Activated CD4-positive, alpha-beta T cell treated with anti-CD3 and anti-CD28 coated beads, Interleukin-2, amount 10 ng/mL, durations not matched to agents 7 days and 5 days (primary cell): ENCODE measurements around the gene PADI1. TPM values are rescaled to one million over a fixed set of nuclear protein-coding genes. Genes with fewer than 3 reads are reported as not detected.
A peak's percentile ranks its signal among the peaks of the same experiment; 100 is the strongest.

Experiments used
- CTCF ChIA-PET: fragments of 350-600 bp; sonication (Branson Sonifier 250); formaldehyde crosslinking; loops from one replicate; lab custom pipeline; 2021; ENCODE audit warnings: antibody characterized with exemption; lab: Charles Lee
- POLR2A ChIA-PET: fragments of 350-600 bp; sonication (Branson Sonifier 250); formaldehyde crosslinking; loops from one replicate; lab custom pipeline; 2021; ENCODE audit warnings: antibody characterized with exemption; lab: Charles Lee
- DNase-seq: peaks from one replicate; pipeline ENCODE4 v3.0.0-alpha.2; 2020
- H3K27ac Mint-ChIP-seq: one replicate; pipeline ENCODE4 v1.8.0; 2021; ENCODE audit warnings: mild to moderate bottlenecking, moderate library complexity, mixed read lengths
- H3K27me3 Mint-ChIP-seq: one replicate; pipeline ENCODE4 v1.8.0; 2021; ENCODE audit warnings: mixed read lengths
- H3K36me3 Mint-ChIP-seq: one replicate; pipeline ENCODE4 v1.8.0; 2021; ENCODE audit warnings: low read depth, mixed read lengths
- H3K4me1 Mint-ChIP-seq: one replicate; pipeline ENCODE4 v1.8.0; 2021; ENCODE audit warnings: mixed read lengths
- H3K4me3 Mint-ChIP-seq: one replicate; pipeline ENCODE4 v1.8.0; 2021; ENCODE audit warnings: mild to moderate bottlenecking, moderate library complexity, mixed read lengths
- H3K9me3 Mint-ChIP-seq: one replicate; pipeline ENCODE4 v1.8.0; 2021; ENCODE audit warnings: mixed read lengths
- total RNA-seq, 2 experiments: library from RNA; stranded (reverse); gene quantifications; one replicate each; pipeline ENCODE4 v1.2.3, GENCODE V29; 2021

PADI1 gene
- total RNA-seq, 2 experiments from 2014 or later: not detected

DNA sequence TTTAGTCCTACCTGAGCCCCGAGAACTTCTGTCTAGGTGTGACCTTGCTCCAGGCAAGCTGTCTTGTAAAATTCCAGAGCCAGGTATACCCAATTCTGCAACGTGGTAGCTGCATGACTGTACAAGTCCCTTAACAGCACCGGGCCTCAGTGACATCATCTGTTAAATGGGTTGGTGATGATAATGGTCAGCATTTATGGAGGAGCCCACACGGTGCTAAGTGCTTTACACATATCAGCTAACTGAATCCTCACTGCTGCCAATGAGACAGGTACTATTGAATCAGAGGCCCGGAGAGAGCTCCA is 37.2 kb upstream of the PADI1 start:
- ChIA-PET CTCF (no interaction called here), POLR2A (no interaction called here)
- Mint-ChIP-seq H3K4me3 (no peak overlapping the region), H3K9me3 (no peaks in the 10 kb centered on the region), H3K27me3 (peaks cover 7% of the 10 kb centered on the region), H3K27ac (no peak overlapping the region), H3K4me1 (no peaks in the 10 kb centered on the region), H3K36me3 (no peaks in the 10 kb centered on the region)
- no peak for DNase-seq

DNA sequence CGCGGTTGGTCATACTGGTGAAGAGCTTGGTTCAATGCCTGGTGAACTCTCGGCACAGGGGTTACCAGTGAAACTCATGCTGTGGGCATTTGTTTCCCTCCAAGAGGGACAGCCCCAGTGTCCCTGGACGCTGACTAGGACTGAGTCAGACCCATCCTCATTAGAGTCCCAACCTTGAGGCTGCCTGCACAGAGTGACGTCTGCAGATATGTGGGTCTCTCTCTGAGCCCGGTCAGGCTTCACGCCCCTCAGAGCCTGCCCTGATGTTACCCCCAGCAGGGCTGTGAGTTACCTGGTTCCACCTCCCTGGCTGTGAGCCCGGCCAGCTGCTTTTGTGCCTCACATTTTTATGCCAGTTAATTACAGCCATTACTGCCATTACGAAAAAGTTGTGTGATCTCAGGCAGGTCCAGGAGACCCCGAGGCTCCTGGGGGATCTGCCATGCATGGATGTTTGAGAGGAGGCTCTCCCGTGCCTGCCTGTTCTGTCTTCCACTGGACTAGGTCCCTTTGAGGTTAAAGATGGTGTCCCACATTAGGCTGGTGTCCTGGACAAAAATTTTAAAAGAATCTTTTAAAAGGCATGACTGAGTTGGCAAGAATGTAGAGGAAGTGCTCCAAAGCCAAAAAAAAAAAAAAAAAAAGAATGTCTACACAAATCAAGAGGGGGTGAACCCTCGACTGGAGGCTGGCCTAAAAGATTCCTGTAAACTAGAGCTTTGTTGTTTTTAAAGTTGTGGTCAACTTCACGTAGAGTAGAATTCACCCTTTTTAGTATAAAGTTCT is 36.6 kb upstream of the PADI1 start:
- POLR2A ChIA-PET: no interaction called here
- Mint-ChIP-seq H3K9me3 (no peaks in the 10 kb centered on the region), H3K4me3 (no peak overlapping the region), H3K27ac (no peak overlapping the region), H3K27me3 (peaks cover 9% of the 10 kb centered on the region), H3K4me1 (no peaks in the 10 kb centered on the region), H3K36me3 (no peaks in the 10 kb centered on the region)
- DNase-seq: no peak
- CTCF ChIA-PET: interaction anchor here (0.6 to 1.9 kb wide), 2 partner anchors 56 to 1131 kb away, joined by 3 to 5 read pairs; no protein-coding TSS in a partner anchor

DNA sequence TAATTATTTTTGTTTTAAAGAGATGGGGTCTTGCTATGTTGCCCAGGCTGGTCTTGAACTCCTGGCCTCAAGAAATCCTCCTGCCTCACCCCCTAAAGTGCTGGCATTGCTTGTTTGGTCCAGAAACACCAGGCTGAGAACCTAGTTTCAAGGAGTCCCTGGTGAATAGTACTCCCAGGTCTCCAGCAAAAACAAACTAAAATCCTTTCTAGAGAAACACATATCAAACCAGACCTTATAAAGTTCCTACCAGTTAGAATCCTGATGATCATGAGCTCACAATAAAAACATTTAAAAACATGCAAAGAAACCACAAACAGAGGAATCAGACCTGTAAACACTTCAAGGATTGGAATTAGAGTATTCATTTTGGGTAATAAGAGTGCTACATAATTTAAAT is 34.4 kb upstream of the PADI1 start:
- ChIA-PET CTCF (interaction anchor here (1.3 to 1.9 kb wide), 2 partner anchors 35 to 58 kb away, joined by 4 to 5 read pairs; partner anchors contain the start of gene PADI1), POLR2A (no interaction called here)
- Mint-ChIP-seq H3K4me3 (no peak overlapping the region), H3K36me3 (no peaks in the 10 kb centered on the region), H3K27ac (no peak overlapping the region), H3K9me3 (peaks cover 9% of the 10 kb centered on the region), H3K27me3 (peaks cover 18% of the 10 kb centered on the region), H3K4me1 (no peaks in the 10 kb centered on the region)
- no peak for DNase-seq

DNA sequence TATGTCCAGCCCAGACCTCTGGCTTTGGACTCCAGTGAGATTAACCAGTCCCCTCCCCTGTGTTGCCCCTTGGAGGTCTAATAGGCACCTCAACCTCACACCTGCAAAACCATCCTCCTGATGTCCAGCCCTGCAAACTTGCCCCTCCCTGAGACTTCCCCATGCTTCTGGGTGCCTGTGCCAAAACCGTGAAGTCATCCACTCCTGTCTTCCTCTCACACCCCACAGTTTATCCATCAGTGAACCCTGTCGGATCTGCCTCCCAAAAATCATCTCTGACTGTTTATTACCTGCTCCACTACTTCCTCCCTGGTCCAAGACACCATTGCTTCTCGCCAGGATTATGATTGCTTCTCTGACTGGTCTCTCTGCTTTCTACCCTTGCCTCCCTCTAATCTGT is 31.7 kb upstream of the PADI1 start:
- no peaks in the 10 kb centered on the region for H3K4me1 Mint-ChIP-seq
- H3K36me3 Mint-ChIP-seq: no peaks in the 10 kb centered on the region
- no peak for DNase-seq
- peaks cover 27% of the 10 kb centered on the region for H3K27me3 Mint-ChIP-seq
- peaks cover 9% of the 10 kb centered on the region for H3K9me3 Mint-ChIP-seq
- CTCF ChIA-PET: no interaction called here
- POLR2A ChIA-PET: no interaction called here
- no peak overlapping the region for H3K4me3 Mint-ChIP-seq
- no peak overlapping the region for H3K27ac Mint-ChIP-seq

DNA sequence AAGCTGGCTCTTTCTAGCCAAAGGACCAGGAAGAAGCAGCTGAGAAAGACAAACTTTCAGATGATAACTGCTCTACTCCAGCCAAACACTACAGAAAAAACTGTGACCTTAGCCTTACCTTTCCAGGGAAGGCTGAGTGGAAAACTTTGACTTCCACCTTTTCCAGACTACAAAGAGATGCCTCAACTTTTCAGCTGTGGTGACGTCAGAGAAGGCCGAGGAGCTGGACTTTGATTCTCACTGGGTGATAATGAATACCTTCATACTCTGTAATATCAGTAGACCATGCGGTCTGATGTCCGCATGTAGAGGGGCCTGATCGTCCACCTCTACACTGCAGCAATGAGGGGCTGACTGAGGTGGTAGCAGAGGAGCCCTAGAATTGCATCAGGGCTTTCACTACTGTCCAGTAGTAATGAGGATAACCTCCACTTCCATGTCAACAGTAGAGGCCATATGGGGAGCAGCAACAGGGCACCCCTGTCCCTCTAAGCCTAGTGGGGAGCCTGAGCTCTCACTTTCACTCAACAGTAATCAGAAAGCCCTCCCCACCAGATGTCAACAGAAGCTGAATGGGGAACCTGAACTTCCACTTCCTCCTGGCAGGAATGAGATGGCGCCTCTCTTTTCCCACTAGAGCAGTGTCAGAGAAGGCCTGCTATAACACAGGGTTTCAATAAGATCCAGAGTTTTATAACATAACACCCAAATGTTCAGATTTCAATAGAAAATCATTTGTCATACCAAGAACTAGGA is 28.4 kb upstream of the PADI1 start:
- Mint-ChIP-seq H3K4me1 (peaks cover 14% of the 10 kb centered on the region), H3K27me3 (peaks cover 49% of the 10 kb centered on the region), H3K27ac (no peak overlapping the region), H3K4me3 (no peak overlapping the region), H3K36me3 (peaks cover 6% of the 10 kb centered on the region), H3K9me3 (peaks cover 11% of the 10 kb centered on the region)
- CTCF ChIA-PET: no interaction called here
- no peak for DNase-seq
- POLR2A ChIA-PET: no interaction called here

DNA sequence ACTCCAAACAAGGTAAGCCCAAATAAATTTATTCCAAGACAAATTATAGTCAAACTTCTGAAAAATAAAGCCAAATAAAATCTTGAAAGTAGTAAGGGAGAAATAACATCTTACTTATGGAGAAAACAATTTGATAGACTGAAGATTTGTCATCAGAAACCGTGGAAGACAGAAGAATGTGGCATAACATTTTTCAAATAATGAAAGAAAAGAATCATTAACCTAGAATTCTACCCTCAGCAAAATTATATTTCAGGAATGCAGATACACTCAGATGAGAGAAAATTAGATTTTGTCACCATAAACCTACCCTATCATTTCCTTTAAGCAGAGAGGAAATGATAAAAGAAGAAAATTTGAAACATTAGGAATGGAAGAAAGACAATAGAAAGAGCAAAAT is 27.3 kb upstream of the PADI1 start:
- POLR2A ChIA-PET: no interaction called here

DNA sequence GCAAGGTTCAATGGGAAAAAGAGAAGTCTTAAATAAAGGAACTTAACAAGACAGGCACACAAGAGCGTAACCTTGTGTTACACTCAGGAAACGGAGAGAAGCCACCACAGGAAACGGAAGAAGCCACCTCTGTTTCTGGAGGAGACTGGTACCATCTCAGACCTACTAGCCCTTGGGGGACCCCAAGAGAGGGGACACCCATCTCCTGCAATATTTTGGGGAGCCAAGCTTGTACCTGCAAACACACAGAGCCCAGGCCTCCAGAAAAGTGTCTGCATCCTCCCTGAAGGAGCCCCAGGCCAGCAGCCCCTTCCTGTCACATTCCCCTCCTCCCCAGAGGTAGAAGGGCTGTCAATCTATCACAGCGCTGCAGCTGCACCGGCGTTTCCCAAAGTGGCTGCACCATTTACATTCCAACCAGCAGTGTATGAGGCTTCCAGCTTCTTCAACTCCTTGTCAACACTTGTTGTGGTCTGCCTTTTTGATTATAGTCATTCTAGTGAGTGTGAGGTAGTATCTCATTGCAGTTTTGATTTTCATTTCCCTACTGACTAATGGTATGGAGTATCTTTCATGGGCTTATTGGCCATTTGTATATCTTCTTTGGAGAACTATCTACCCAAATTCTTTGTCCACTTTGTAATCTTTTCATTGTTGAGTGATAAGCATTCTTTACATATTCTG is 23.0 kb upstream of the PADI1 start:
- peaks cover 36% of the 10 kb centered on the region for H3K27me3 Mint-ChIP-seq
- POLR2A ChIA-PET: no interaction called here
- CTCF ChIA-PET: no interaction called here
- H3K9me3 Mint-ChIP-seq: peaks cover 2% of the 10 kb centered on the region
- H3K36me3 Mint-ChIP-seq: peaks cover 7% of the 10 kb centered on the region
- peak; percentile 40 for DNase-seq
- H3K4me1 Mint-ChIP-seq: peaks cover 29% of the 10 kb centered on the region
- peak overlapping the region; percentile 50 for H3K4me3 Mint-ChIP-seq
- H3K27ac Mint-ChIP-seq: peak overlapping the region; percentile 77

More for the DNA sequence above, 27.3 kb upstream of the PADI1 start:
- H3K4me1 Mint-ChIP-seq: peaks cover 22% of the 10 kb centered on the region
- no peak overlapping the region for H3K27ac Mint-ChIP-seq
- peaks cover 47% of the 10 kb centered on the region for H3K27me3 Mint-ChIP-seq
- DNase-seq: no peak
- CTCF ChIA-PET: interaction anchor here (0.6 kb wide), 1 partner anchor 354 kb away, joined by 3 read pairs; no protein-coding TSS in a partner anchor
- H3K4me3 Mint-ChIP-seq: no peak overlapping the region
- H3K36me3 Mint-ChIP-seq: peaks cover 7% of the 10 kb centered on the region
- peaks cover 11% of the 10 kb centered on the region for H3K9me3 Mint-ChIP-seq

DNA sequence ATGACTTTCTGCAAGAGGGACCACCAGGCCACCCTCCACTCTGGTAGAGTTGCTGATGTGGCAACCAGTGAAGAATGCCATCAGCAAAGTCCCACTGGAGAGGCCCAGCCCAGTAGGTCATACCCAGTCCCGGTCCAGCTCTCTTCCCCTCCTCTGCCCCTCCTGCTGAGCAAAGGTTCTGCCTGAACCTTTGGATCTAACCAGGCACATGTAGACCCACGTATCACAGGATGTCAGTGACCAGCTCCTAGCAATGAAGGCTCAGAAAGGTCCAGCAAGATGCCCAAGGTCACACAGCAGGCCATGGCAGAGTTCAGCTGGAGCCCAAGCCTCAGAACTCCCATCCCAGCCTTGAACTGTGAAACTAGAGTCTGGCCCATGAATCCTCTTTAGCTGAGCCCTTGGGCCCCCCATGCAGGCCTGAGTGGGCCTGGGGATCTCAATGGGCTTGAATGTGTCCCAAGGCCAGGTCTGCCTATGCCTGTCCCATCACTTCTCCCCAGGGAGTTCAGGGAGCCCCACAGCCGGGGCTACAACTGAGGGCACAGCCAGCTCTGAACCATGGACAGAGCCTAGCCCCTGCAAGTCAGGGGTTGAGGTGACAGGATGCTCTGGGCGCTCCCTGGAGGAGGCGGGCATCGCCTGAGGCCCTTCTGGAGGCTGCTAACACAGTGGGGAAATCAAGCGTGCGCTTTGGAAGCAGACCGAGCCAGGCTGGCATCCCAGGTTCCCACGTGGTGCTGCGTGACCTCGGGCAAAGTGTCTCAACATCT is 21.4 kb upstream of the PADI1 start:
- no peak overlapping the region for H3K27ac Mint-ChIP-seq
- ChIA-PET CTCF (interaction anchor here (0.8 kb wide), 1 partner anchor 58 kb away, joined by 3 read pairs; no protein-coding TSS in a partner anchor), POLR2A (no interaction called here)

DNA sequence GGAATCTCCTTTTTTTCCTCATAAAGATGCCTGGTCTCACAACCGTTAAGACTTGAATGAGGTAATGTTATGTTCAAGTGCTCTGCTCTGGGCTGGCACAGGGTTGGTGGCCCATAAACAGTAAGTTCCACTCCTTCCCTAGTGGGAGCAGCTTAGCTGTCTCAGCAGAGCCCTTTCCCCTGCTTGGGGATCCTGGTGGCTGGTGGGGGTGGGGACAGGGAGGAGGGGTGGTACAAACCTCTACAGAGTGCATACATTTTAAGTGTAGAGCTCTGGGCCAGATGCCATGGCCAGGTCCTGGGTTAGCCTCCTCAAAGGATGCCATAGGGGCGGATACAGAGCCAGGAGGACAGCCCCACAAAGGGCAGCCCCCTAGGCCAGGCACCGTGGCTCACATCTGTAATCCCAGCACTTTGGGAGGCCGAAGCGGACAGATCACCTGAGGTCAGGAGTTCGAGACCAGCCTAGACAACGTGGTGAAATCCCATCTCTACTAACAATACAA is 20.7 kb upstream of the PADI1 start:
- H3K4me3 Mint-ChIP-seq: no peak overlapping the region

More for the DNA sequence above, 21.4 kb upstream of the PADI1 start:
- peaks cover 8% of the 10 kb centered on the region for H3K9me3 Mint-ChIP-seq
- H3K27me3 Mint-ChIP-seq: peaks cover 22% of the 10 kb centered on the region
- H3K4me3 Mint-ChIP-seq: no peak overlapping the region
- no peak for DNase-seq
- peaks cover 29% of the 10 kb centered on the region for H3K4me1 Mint-ChIP-seq
- H3K36me3 Mint-ChIP-seq: peaks cover 7% of the 10 kb centered on the region

DNA sequence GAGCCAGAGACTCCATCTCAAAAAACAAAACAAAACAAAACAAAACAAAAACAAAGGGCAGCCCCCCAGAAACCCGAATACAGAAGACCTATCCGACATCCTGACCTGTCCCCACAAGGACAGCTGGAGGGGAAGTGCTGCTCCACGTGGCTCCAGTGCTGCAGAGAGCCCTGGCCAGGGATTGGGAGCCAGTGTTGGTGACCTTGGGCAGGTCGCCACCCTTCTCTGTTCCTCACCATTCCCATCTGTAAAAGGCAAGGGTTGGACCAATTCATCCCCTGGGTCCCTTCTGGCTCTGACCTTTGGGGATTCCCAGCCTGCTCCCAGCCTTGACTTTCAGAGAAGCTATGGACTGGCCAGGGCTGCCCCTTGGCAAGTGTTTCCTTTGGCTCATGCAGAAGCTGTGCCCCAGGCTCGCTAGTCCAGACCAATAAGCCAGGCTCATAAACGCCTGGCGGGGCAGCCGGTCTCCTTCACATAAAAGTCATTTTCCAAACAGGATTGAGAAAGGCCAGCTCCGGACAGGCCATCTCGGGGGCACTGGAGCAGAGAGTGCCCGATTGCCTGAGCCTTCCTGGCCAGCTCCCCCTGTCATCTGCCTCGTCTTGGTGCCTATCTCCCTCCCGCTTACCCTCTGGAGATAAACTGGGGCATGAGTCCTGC is 20.0 kb upstream of the PADI1 start:
- Mint-ChIP-seq H3K27me3 (peaks cover 12% of the 10 kb centered on the region), H3K9me3 (peaks cover 15% of the 10 kb centered on the region), H3K36me3 (peaks cover 7% of the 10 kb centered on the region), H3K4me1 (peaks cover 29% of the 10 kb centered on the region), H3K4me3 (no peak overlapping the region), H3K27ac (no peak overlapping the region)
- POLR2A ChIA-PET: no interaction called here
- DNase-seq: no peak
- CTCF ChIA-PET: no interaction called here

More for the DNA sequence above, 20.7 kb upstream of the PADI1 start:
- ChIA-PET CTCF (interaction anchor here (0.8 kb wide), 1 partner anchor 58 kb away, joined by 3 read pairs; no protein-coding TSS in a partner anchor), POLR2A (no interaction called here)
- no peak for DNase-seq
- H3K27me3 Mint-ChIP-seq: peaks cover 15% of the 10 kb centered on the region
- peaks cover 29% of the 10 kb centered on the region for H3K4me1 Mint-ChIP-seq
- peaks cover 7% of the 10 kb centered on the region for H3K36me3 Mint-ChIP-seq
- no peak overlapping the region for H3K27ac Mint-ChIP-seq
- peaks cover 14% of the 10 kb centered on the region for H3K9me3 Mint-ChIP-seq

DNA sequence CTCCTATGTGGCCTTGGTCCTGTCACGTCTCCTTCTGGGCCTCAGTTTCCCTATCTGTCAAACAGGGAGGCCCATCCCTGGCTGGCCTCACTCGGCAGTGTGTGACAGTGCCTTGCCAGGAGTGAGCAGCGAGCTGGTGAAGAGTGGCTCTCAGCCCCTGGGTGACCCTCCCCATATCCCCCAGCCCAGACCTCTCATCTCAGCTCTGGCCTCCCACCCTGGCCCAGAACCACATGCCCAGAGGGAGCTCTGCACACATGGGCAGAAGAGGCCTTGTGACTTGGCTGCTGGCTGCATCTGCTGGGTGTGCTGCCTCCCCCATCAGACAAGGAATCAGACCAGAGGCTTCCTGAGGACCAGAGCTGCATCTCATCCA is 19.5 kb upstream of the PADI1 start:
- ChIA-PET POLR2A (no interaction called here), CTCF (no interaction called here)
- Mint-ChIP-seq H3K4me1 (peaks cover 25% of the 10 kb centered on the region), H3K27me3 (peaks cover 8% of the 10 kb centered on the region), H3K4me3 (no peak overlapping the region), H3K27ac (no peak overlapping the region), H3K9me3 (peaks cover 15% of the 10 kb centered on the region), H3K36me3 (peaks cover 7% of the 10 kb centered on the region)
- no peak for DNase-seq
